Epidermal melanocyte (primary cell): ENCODE data around the gene HIF1AN.
A peak's percentile ranks its signal among the peaks of the same experiment; 100 is the strongest.

Source experiments
- DNase-seq: peaks from one replicate; pipeline ENCODE4 v3.0.0; 2011; ENCODE audit warnings: low spot score; ENCODE audit not compliant: insufficient read length

Gene HIF1AN

GRCh38 chr10:100522107-100522801, 13.5 kb upstream of the HIF1AN start:
- DNase-seq: no peak

- DNase-seq: no peak
Measured at GRCh38 chr10:100522945-100523344, 12.8 kb upstream of the HIF1AN start.

- no peak for DNase-seq
Measured at GRCh38 chr10:100524206-100524605, 11.5 kb upstream of the HIF1AN start.

- DNase-seq: no peak
Measured at GRCh38 chr10:100524638-100525037, 11.1 kb upstream of the HIF1AN start.

- DNase-seq: no peak
Measured at GRCh38 chr10:100528123-100528886, 7.4 kb upstream of the HIF1AN start.

- no peak for DNase-seq
Measured at GRCh38 chr10:100528921-100529474, 6.7 kb upstream of the HIF1AN start.

- peak; percentile 79 for DNase-seq
Measured at GRCh38 chr10:100529475-100530298, 6.1 kb upstream of the HIF1AN start, which contains the start of gene NDUFB8. NDUFB8 (minus strand) TSS chr10:100529871; CDS start chr10:100529851, 20 bp downstream.

- DNase-seq: no peak
Measured at GRCh38 chr10:100531761-100532160, 4.0 kb upstream of the HIF1AN start.

GRCh38 chr10:100534726-100535125, 1.0 kb upstream of the HIF1AN start:
- DNase-seq: no peak

GRCh38 chr10:100535338-100535714, 417 bp upstream of the HIF1AN start:
- no peak for DNase-seq

GRCh38 chr10:100537475-100537874, 1.7 kb downstream of the HIF1AN start:
- DNase-seq: peak; percentile 74

GRCh38 chr10:100544950-100545349, 9.2 kb downstream of the HIF1AN start:
- DNase-seq: no peak

GRCh38 chr10:100551196-100551595, 15.5 kb downstream of the HIF1AN start:
- DNase-seq: no peak

- no peak for DNase-seq
Measured at GRCh38 chr10:100551738-100552137, 16.0 kb downstream of the HIF1AN start.

- no peak for DNase-seq
Measured at GRCh38 chr10:100553929-100554328, 18.2 kb downstream of the HIF1AN start.

GRCh38 chr10:100554902-100555301, 19.2 kb downstream of the HIF1AN start:
- DNase-seq: no peak

- DNase-seq: no peak
Measured at GRCh38 chr10:100560248-100560647, 24.5 kb downstream of the HIF1AN start.

GRCh38 chr10:100561005-100561404, 25.3 kb downstream of the HIF1AN start:
- DNase-seq: no peak

GRCh38 chr10:100562008-100562672, 26.4 kb downstream of the HIF1AN start:
- peak; percentile 64 for DNase-seq

GRCh38 chr10:100565206-100565985, 29.7 kb downstream of the HIF1AN start:
- DNase-seq: no peak
